HG03097 (cell line): ENCODE measurements around the gene DOC2A.
"Not testable (repeated sequence)": the region's sequence is repeated elsewhere in the genome, so short reads cannot be mapped to it uniquely, and the experiment has no call there.

ENCODE experiments used
- ATAC-seq: cut with Tn5 transposase; IDR thresholded peaks from one replicate; pipeline ENCODE4 v1.9.1; 2021; ENCODE audit not compliant: unreplicated experiment, low FRiP score

The DOC2A gene

DNA sequence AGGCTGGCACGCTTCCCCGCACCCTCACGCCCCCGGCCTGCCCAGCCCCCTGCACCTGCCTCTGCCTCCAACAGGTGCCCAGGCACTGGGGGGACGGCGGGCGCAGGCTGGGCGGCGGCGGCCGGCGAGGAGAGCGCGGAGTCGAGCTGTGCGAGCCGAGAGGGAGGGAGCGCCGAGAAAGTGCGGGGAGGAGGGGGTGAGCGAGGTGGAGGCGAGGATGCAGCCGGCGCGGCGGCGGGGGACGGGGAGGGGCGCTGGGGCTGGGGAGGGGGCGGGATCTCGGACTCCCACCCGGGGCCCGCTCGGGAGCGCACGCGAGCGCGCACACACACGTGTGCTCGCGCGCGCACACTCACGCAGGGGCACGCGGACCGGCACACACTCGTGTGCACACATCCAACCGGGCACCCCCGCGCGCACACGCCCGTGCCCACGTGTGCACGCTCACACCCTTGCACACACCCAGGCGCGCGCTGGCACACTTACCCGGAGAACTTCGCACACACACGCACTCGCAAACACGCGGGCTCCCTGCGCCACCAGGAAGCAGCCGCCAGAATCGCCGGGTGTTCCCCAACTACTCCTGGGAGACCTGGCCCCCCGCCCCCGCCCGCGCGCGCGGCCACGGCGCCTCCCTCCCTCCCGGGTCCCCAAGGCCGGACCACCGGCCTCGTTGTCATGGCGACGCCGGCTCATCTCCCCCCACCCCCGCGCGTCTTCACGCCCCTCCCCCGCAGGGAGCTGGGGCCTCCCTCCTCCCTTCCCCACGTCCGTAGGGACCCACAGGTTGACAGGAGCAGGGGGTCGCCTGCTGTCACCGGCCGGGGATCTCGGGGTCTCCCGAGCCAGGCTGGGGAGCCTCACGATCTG lies at the start of gene DOC2A:
Gene DOC2A (minus strand): TSS at position 184 of the 870 bp plus-strand sequence. CDS start 805 bp downstream, outside the sequence.
- ATAC-seq: no peak

DNA sequence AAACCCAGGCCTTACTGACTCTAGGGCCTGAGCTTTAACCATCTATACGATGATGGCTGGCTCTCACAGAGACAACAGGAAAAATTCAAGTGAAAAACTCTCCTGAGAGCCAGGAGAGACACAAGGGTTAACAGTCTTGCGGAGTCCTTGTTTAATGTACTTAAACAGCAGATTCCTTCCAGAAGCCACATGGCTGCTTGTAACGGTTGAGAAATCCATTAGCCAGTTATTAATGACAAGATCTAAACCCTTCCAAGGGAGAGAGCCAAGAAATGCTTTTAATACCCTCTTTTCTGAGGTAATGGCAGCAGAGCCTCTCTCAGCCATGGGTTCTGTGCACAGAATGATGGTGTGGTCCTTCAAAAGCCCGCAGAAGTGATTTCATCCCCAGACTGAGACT lies 49.5 kb upstream of the DOC2A start:
- ATAC-seq: no peak

GRCh38 chr16:30054959-30055553 lies 44.2 kb upstream of the DOC2A start:
- no peak for ATAC-seq

- no peak for ATAC-seq
Measured at GRCh38 chr16:30054451-30054850, 43.6 kb upstream of the DOC2A start.

- no peak for ATAC-seq
Measured at GRCh38 chr16:30053376-30054015, 42.7 kb upstream of the DOC2A start.

DNA sequence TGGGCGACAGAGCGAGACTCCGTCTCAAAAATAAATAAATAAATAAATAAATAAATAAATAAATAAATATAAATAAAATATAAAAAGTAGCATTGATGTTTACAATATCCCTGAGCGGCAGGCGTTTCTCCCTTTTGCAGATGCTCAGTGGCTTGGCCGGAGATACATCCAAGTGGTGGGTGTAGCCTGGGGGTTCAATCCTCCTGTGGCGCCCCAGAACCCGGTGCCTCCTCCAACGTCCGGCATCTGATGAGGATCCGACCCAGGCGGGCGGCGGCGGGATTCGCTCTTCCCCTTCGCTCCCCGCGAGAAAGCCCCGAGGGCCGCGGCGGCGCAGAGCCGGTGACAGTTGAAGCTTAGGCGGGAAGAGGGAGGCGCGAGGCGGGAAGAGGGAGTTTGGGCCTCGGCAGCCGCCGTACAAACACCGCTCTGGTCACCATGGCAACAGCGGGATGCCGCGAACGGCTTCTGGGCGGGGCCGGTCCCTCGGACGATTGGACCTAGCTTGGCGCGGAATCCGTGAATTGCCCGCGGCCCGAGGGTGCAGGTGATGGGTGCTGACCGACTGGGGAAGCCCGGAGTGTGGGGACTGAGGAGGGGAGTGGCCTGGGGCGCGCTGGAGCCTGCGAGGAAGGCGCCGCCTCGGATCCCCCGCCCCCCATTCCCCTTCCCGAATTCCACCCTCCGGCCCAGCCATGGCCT lies 42.0 kb upstream of the DOC2A start:
- ATAC-seq: peak; percentile 61

DNA sequence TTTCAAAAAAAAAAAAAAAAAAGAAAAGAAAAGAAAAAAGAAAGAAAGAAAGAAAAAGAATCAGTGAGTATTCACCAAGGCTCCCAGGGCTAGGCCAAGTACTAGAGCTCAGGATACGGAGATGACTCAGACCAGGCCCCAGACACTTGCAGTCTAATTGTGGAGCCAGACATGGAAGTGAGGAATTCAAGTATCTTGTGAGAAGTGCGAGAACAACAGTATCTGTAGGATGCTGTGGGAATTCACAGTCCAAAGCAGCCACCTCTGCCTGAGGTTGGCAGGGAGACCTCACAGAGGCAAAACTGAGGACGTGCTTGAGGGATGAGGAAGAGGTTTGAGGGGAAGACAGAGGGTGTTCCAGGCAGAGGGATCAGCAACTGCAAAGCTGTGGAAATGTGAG lies 40.7 kb upstream of the DOC2A start:
- no peak for ATAC-seq

DNA sequence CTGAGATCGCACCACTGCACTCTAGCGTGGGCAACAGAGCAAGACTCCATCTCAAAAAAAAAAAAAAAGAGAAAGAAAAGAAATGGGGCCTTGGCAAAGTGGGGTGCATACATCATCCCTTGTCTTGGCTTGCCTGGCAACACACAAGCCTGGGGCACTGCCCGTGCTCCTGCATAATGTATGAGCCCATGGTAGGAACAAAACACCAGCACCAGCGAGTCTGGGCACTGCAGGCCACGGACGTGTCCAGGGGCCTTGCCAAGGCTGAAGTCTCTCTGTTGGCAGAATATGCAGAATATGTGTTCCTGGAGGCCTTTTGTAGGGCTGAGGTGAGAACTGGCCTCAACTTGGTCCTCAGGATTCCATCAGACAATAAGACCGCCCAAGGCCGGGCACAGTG lies 39.0 kb upstream of the DOC2A start:
- no peak for ATAC-seq

GRCh38 chr16:30046588-30046987 lies 35.8 kb upstream of the DOC2A start:
- no peak for ATAC-seq

- no peak for ATAC-seq
Measured at GRCh38 chr16:30046178-30046577, 35.4 kb upstream of the DOC2A start.

- ATAC-seq: no peak
Measured at GRCh38 chr16:30041841-30042240, 31.0 kb upstream of the DOC2A start.

- not testable (repeated sequence) for ATAC-seq
Measured at GRCh38 chr16:30040690-30041089, 29.9 kb upstream of the DOC2A start.

- ATAC-seq: no peak
Measured at GRCh38 chr16:30040221-30040620, 29.4 kb upstream of the DOC2A start.

DNA sequence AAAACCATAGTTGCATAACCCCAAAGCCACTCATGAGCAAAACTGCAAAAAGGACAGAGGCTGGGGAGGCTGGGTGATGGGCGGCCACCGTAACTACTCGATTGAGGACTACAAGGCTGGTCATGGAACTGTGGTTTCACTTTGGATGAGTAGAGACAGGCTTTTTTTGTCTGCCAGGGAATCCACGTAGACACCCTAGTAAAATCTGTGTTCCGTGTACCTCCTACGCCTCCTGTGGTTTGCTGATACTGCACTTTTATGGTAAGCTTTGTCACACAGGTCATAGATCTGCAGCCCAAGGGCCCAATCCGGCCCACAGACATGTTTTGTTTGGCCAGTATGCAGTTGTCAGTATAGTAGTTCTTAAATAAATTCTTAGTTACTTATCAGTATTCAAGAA lies 22.4 kb upstream of the DOC2A start:
- no peak for ATAC-seq

DNA sequence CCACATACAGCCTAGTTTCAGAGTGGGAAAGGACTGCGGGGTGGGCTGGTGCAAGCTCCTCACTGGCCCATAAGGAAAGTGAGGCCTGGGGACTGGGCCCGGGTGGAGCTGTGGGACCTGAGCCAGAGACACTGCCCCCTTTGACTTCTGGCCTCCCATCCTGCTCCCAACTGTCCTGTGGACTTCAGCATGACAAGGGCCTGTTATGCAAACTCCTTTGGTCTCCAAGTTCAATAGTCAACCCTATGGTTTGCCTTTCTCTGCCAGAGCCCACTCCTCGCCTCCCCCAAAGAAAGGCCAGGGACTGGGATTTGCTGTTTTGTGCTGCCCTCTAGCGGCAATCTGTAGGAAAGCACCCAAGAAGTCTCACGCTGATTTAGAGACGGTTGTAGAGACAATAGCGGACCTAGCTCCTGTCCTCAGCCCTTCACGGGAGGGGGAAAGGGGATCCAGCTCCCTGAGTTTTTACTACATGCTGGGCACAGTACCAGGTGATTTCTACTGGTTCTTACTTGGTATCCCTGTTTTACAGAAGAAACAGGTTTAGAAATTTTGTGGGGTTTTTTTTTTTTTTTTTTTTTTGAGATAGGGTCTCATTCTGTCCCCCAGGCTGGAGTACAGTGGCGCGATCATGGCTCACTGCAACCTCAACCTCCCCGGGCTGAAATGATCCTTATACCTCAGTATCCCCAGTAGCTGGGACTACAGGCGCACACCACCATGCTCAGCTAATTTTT lies 21.4 kb upstream of the DOC2A start:
- no peak for ATAC-seq

DNA sequence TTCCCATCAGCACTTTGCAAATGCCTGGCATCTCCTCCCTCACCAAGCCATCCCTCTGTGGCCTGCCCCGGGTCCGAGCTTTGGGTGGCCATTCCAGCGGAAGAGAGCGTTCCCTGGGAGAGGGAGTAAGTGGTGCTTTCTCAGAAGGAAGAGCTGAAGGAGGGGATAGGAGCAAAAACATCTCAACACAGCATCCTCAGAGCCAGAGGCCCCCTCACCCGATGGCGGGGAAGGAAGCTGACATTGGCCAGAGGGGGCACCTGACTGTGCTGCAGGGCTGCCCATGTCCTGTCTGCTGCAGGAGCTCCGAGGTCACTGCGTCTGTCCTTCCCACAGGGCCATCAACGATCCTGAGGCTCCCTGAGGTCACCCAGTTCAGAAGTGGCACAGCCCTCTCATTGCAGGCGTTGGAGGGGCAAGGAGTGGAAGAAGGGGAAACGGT lies 20.7 kb upstream of the DOC2A start:
- ATAC-seq: no peak

GRCh38 chr16:30030841-30031413 lies 20.1 kb upstream of the DOC2A start, which contains the start of gene TLCD3B:
Gene TLCD3B (minus strand): TSS chr16:30031271. CDS start chr16:30030527, 744 bp downstream.
- no peak for ATAC-seq

DNA sequence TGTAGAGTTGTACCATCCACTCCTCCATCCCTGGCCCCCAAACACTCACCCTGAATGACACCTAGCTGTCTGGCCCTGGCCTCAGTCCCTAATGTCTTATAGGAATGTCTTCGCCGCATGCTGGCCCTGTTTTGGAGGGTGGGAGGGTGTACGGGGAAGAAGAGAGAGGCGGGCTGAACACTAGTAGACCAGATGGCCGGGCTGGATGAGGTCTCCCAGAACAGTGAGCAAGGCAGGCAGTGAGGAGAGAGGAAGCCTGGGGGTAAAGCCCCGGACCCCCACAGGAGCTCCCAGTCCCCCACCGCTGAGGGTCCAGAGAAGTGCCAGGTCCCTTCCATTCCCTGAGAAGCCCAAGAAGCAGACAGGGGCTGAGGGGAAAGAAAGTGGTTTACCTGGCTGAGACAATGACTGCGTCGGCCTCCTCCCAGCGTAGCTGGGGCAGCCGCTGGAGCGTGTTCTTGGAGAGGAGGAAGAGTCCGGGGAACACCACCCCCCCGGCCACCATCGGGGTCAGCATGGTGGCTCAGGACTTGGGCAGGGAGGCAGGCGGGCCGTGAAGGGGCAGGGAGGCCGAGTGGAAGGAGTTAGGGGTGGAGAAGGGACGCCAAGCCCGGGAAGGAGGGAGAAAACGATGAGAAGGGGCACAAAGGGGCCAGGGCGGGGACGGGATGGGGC lies 19.3 kb upstream of the DOC2A start:
- ATAC-seq: no peak

- ATAC-seq: no peak
Measured at GRCh38 chr16:30028438-30029076, 17.7 kb upstream of the DOC2A start.
